ENCODE data around the gene RPL28.

RPL28 gene

DNA sequence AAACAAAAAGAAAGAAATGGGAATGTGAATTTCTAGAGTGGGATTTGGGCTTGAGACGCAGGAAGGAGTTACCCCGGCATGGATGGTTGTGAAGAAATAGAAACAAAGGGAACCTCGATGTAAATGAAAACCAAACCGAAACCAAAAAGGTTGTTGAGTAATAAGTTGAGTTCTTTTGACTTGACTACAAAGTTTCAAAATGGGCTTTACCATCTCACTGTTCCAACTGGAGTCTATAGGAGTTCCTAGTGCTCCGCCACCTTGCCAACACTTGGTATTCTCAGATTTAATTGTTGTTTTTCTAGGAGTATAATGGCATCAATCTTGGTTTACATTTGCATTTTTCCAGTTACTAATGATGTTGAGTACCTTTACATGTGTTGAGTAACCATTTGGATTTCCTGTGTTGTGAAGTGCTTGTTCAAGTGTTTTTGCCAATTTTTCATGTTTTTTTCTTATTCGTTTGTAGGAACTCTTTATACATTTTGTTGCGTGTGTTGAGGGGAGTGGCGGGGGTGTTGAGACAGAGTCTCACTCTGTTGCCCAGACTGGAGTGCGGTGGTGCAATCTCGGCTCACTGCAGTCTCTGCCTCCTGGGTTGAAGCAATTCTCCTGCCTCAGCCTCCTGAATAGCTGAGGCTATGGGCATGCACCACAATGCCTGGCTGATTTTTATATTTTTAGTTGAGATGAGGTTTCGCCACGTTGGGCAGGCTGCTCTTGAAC is 12.6 kb downstream of the RPL28 start:
- TF ChIP-seq TAF1 (IDR thresholded peaks at IDR 0.05; ENCODE audit: borderline replicate concordance, insufficient read depth, low read length) (no peak), FOXP2 (optimal IDR thresholded peaks at IDR 0.05; ENCODE audit: borderline replicate concordance, extremely low read depth, extremely low read length, insufficient read depth) (no peak), POLR2AphosphoS5 (IDR thresholded peaks at IDR 0.05; ENCODE audit: low read depth, low read length) (no peak), REST (IDR thresholded peaks at IDR 0.05; ENCODE audit: insufficient read depth in 1 of 2, low read depth in 2 of 2, low read length in 2 of 2) (no peak), SIN3A (IDR thresholded peaks at IDR 0.05; ENCODE audit: borderline replicate concordance, insufficient read depth, low read length) (no peak)

DNA sequence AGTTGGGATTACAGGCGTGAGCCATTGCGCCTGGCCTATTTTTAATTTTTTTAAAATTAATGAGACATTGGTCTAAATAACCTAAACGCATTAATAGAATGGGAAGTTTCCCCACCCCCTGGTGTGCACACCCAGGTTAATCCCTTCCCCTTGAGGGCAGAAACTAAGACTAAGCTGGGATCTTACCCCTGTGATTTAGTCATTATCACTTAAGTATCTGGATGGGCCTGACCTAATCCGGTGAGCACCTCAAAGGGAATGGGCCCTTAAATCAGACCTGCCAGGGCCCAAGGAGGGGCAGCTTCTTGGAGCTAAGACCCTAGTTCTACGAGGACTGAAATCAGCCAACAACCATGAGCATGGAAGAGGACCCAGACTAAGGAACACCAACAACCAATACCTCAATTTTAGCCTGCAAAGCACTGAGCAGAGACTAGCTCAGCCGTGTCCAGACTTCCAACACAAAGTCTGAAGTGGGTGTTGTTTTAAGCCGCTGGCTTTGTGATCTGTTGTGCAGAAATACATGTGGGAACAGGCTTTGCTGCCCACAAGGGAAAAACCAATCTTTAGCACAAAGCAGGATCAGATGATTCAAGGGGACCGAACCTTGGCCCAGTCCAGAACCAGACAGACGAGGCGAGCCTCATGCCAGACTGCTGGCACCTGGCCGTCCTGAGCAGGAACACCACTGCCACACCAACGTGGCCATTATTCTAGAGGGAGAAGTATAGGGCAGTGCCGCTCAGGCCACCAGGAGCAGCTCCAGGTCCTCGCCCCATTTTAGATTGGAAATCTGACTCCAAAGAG is 14.8 kb downstream of the RPL28 start:
- no peak for TF ChIP-seq SIN3A (IDR thresholded peaks at IDR 0.05; ENCODE audit: borderline replicate concordance, insufficient read depth, low read length)

- TF ChIP-seq POLR2AphosphoS5 (IDR thresholded peaks at IDR 0.05; ENCODE audit: low read depth, low read length) = no peak
- TF ChIP-seq TAF1 (IDR thresholded peaks at IDR 0.05; ENCODE audit: borderline replicate concordance, insufficient read depth, low read length) = no peak
Measured at GRCh38 chr19:55402509-55402908, 16.8 kb downstream of the RPL28 start.

DNA sequence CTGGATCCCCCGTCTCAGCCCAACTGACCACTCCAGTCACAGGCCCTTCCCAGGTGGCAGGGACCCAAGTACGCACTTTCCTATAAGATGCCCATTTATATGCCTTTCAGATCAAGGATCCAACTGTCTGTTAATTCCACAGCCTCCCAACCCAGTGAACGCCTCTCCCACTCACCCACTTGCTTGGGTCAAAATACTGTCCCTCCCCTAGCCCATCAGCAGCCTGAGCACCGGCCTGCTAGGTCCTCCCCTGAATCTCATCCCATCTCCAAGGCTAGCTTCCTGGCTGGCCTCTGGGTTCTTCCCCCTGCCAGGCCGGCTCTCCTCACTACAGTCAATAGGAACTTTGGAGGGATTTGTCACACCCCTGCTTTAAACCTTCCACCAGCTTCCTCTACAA is 19.9 kb downstream of the RPL28 start:
- TF ChIP-seq FOXP2 (optimal IDR thresholded peaks at IDR 0.05; ENCODE audit: borderline replicate concordance, extremely low read depth, extremely low read length, insufficient read depth) (no peak), POLR2AphosphoS5 (IDR thresholded peaks at IDR 0.05; ENCODE audit: low read depth, low read length) (no peak), REST (IDR thresholded peaks at IDR 0.05; ENCODE audit: insufficient read depth in 1 of 2, low read depth in 2 of 2, low read length in 2 of 2) (no peak), SIN3A (IDR thresholded peaks at IDR 0.05; ENCODE audit: borderline replicate concordance, insufficient read depth, low read length) (no peak), TAF1 (IDR thresholded peaks at IDR 0.05; ENCODE audit: borderline replicate concordance, insufficient read depth, low read length) (no peak)

DNA sequence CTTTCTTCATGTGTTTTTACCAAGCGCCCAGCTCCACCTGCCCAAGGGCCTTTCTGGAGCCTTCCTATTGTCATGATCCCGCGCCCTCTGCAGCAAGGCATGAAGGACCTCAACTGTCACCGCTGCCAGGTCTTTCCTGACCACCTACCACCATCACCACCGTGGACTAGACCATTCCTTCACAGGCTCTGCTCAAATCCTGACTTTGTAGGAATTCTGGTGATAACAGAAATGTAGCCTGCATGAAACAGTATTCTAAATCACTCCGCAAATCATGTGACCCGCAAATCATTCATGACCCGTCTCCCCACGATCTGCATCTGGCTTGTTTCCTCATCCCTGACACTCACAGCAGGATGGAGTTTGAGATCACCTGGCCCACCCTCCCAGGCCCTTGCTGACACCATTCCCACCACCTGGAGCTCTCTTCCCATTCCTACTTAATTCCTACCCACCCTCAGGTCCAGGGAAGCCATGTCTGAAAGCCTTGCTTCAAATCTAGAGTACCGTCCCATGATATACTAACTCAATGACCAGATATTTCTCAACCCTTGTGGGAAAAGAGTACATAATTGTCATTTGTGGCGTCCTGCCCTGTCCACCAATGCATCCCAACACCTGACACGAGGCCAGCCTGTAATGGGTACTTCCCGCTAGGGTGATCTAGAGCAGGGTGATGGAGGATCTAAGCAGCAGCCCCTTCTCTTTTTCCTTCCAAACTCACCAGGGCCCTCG is 20.5 kb downstream of the RPL28 start:
- no peak for TF ChIP-seq TAF1 (IDR thresholded peaks at IDR 0.05; ENCODE audit: borderline replicate concordance, insufficient read depth, low read length)
- no peak for TF ChIP-seq FOXP2 (optimal IDR thresholded peaks at IDR 0.05; ENCODE audit: borderline replicate concordance, extremely low read depth, extremely low read length, insufficient read depth)
- TF ChIP-seq REST (IDR thresholded peaks at IDR 0.05; ENCODE audit: insufficient read depth in 1 of 2, low read depth in 2 of 2, low read length in 2 of 2) = no peak
- no peak for TF ChIP-seq POLR2AphosphoS5 (IDR thresholded peaks at IDR 0.05; ENCODE audit: low read depth, low read length)
- no peak for TF ChIP-seq SIN3A (IDR thresholded peaks at IDR 0.05; ENCODE audit: borderline replicate concordance, insufficient read depth, low read length)

All from PFSK-1 (cell line).